ENCODE results near the gene RPUSD1.

The RPUSD1 gene

GRCh38 chr16:818592-818991 is 30.4 kb upstream of the RPUSD1 start:
- no peak for DNase-seq

- no peak for DNase-seq
These were observed 30.0 kb upstream of the RPUSD1 start for GRCh38 chr16:818132-818531.

GRCh38 chr16:817001-817906 is 29.1 kb upstream of the RPUSD1 start:
- DNase-seq, result no peak

- DNase-seq, result no peak
These were observed 27.7 kb upstream of the RPUSD1 start for GRCh38 chr16:815861-816260.

- no peak for DNase-seq
These were observed 26.8 kb upstream of the RPUSD1 start for GRCh38 chr16:814974-815373.

- no peak for DNase-seq
These were observed 25.8 kb upstream of the RPUSD1 start for GRCh38 chr16:813916-814412.

GRCh38 chr16:813204-813915 is 25.2 kb upstream of the RPUSD1 start:
- peak; percentile 45 for DNase-seq

GRCh38 chr16:808085-808386 is 19.9 kb upstream of the RPUSD1 start:
- DNase-seq, result no peak

GRCh38 chr16:807347-808084 is 19.3 kb upstream of the RPUSD1 start:
- DNase-seq, result peak; percentile 86

GRCh38 chr16:805474-805873 is 17.3 kb upstream of the RPUSD1 start:
- DNase-seq, result no peak

- no peak for DNase-seq
These were observed 16.2 kb upstream of the RPUSD1 start for GRCh38 chr16:804193-805048.

GRCh38 chr16:803754-804080 is 15.5 kb upstream of the RPUSD1 start:
- DNase-seq, result no peak

- DNase-seq, result no peak
These were observed 15.0 kb upstream of the RPUSD1 start for GRCh38 chr16:802914-803753.

GRCh38 chr16:802461-802860 is 14.3 kb upstream of the RPUSD1 start:
- no peak for DNase-seq

GRCh38 chr16:801584-802363 is 13.6 kb upstream of the RPUSD1 start:
- DNase-seq, result no peak

GRCh38 chr16:800834-801511 is 12.8 kb upstream of the RPUSD1 start:
- no peak for DNase-seq

- no peak for DNase-seq
These were observed 12.0 kb upstream of the RPUSD1 start, which contains the start of gene GNG13 for GRCh38 chr16:799948-800833. TSS of gene GNG13 (minus strand) at chr16:800734. CDS start at chr16:799077, 1,657 bp downstream.

GRCh38 chr16:799111-799947 is 11.1 kb upstream of the RPUSD1 start:
- no peak for DNase-seq

Data from CD4-positive, alpha-beta T cell treated with Interleukin-21 for 1 hour (primary cell).